Stimulated activated CD8-positive, alpha-beta memory T cell treated with anti-CD3 and anti-CD28 coated beads, Interleukin-7, amount 100 ng/mL, for 1 hour (primary cell): ENCODE results near the gene TOPAZ1.

Experiments used
- DNase-seq, 2 donors: peaks; one replicate each; pipeline ENCODE4 v3.0.0-alpha.2; 2020; ENCODE audit warnings: low read depth in 2 of 2

The TOPAZ1 gene

DNA sequence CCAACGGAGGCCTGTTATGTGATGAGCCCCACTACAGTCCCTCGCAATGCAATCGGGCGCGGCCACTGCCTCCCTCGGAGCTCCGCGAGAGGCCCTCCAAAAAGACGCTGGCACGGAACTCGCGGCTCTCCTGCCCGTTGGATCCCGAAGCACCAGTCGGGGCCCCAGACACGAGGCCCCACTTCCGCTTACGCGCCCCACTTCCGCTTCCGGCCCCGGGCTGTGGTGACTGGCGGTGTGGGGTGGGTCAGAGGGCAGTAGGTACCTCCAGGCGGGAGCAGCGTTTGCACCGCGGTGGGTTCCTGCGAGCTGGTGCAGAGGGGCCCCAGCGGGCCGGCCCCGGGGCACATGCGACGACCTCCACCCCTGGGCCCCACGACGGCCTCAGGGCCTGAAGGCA is at the start of gene TOPAZ1:
Gene TOPAZ1, plus strand, starts transcription at position 181 of the 400 bp plus-strand sequence. Its CDS starts 168 bp downstream, at position 349.
- no peak for DNase-seq

DNA sequence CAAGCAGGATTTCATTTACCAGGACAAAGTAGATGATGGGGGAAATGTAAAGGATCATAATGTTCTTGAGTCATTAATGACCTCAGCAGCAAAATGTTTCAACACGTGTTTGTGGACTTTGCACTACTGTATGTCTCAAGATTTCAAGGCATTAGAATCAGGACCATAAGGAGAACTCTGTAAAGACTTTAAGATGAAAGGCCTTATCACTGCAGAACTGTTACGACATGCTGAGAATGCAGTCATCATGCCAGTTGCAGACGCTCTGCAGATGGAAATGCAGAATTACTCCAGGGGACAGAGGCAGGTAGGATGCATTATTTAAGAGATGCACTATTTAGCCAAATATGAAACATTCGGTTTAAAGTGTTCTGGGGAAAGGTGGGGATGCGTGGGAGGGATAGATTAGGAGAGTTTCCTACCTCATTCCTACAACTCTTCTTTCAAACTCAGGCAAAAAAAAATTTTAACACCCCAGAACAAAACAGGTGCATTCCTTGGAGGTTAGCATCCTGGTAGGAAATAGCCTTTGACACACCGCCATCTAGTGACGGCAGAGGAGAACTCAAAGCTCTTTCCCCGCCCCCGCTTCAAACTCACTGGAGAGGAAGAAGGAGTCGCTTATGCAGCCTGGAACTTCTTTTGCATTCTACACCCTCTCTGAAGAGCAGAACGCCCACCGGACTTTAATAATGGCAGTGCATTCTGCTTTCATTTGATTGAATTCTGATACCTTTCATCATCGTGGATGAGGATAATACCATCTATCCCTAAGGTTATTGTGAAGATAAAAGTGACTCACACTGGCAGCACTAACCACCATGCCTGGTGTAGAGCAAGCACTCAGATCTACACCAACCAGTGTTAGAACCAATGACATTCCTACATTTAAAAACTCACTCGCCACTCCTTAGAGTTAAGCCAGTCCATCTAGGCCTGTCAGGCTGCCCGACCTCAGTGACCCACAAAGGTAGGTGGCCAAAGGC is 43.1 kb upstream of the TOPAZ1 start:
- peak; percentile 39 to 44 for DNase-seq

DNA sequence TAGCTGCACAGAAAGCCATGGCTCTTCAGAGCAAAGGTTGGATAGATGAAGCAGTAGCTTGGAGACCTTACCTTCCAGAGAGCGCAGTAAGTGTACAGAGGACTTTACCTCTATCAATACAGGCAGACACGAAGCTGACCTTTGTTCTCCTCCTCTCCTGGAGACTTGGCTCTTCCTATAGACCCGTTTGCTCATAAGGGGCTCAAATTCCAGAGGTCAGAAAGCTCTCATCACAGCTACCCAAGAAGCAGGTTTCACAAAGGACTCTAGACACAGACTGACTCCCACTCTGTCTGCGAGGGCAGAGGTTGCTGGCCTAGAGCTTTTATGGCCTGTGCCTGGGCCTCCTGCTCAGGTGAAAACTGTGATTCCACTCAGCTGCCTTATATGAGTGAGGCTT is 35.4 kb upstream of the TOPAZ1 start:
- DNase-seq: no peak

DNA sequence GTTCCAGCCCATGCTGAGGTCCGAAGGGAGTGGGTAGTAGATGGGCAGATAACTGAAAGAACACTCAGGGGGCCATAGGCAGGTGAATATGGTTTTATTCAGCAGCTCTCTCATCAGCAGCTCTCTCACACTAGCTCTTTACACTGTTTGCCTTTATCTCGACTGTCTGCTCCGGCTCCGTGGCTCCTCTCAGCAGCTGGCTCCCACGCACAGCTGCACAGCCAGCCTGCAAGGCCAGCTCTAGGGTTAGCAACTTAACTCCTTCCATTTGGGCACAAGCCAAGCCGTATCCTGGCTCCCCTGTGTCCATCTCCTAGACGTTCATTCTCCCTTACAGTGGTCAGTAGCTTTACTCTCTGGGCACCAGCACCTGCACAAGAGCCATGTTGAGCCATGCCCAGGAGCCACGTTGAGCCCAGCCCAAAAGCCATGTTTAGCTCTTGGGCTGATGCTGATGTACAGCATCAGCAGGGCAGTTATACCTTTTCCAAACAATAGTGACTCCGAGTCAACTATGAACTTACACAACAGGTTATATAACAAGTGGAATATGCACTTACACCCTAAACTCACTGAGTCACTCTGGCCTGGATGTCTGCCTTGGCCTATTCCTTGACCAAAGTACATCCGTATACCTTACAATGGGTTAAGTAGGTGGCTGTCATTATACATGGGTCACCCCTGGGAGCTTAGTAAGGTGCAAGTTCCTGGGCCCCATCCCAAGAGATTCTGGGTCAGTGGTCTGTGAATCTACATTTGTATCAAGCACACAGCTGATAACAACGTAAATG is 34.6 kb upstream of the TOPAZ1 start:
- DNase-seq: no peak

DNA sequence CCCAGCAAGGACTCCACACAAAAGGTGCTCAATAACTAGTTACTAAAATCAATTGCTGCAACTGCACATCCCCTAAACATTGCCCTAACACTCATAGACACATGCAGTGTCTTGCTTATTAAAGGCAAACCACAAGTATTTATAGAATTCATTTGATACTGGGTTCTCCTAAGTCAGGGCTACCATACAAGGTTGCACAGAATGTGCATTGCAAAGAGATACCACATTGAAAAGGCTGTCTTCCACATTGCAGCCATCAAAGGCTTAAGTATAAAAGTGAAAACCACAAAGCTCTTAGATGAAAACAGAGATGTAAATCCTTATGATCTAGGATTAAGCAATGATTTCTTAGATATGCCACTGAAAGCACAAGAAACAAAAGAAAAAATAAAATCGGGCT is 33.6 kb upstream of the TOPAZ1 start:
- DNase-seq: no peak

DNA sequence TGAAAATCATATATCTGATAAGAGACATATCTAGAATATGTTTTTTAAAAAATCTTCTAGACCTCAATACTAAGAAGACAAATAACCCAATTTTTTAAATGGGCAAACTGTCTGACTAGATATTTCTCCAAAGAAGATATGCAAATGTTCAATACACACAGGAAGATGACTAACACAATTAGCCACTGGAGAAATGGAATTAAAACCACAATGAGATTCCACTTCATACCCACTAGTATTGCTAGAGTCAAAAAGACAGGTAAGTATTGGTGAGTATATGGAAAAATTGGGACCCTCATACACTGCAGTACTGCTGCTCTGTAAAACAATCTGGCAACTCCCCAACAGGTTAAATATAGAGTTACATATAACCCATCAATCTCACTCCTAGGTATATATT is 33.1 kb upstream of the TOPAZ1 start:
- no peak for DNase-seq

DNA sequence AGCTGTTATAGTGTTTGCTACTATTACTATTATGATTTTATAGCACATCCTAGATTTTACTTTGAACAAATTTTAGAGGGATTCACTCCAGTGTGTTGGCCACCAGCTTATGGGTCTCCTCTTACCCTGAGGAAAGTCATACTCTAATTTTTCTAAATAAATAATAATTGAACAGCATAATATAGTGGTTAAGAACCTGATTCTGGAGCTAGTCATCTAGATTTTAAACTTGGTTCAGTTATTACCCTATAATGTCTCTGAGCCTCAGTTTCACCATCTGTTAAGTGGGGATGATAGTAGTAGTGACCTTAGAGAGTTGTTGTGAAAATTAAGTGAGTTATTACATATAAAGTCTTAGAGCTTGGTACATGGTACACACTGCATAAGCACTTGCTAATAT is 30.7 kb upstream of the TOPAZ1 start:
- no peak for DNase-seq

DNA sequence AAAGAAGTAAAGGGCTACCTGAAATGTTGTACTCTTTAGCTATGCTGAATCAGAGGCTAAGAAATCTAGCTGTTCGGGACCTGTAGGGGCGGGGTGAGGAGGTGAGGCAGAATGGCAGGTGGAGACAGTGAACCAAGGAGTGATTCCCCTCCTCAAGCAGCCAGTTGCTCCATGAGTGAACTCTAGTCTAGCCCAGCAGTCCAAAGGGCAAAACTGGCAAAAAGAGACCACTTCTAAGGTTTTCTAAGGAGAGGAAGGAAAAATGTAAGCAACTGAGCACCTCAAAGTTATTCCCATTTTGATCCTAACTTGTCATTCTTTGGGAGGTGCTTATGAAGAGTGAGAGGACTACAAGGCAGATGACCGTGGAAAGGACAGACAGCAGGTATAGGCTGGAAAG is 19.3 kb upstream of the TOPAZ1 start:
- no peak for DNase-seq

DNA sequence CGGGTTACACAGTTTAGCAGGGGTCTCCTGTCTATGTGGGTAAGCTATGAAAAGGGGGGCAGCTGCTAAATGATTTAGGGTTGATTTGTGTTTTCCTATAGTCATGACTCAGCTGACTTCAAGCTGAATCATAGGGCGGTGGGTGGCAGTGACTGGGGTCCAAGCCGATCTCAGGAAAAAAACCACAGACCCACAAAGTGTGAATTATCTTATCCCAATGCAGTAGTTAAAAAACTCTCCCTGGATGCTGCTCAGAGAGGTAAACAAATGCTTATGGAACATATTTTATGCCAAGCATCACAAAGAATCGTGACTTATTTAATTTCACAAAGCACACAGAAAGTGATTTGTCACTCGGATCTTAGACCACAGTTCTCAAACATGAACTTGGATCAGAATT is 18.4 kb upstream of the TOPAZ1 start:
- DNase-seq: no peak

DNA sequence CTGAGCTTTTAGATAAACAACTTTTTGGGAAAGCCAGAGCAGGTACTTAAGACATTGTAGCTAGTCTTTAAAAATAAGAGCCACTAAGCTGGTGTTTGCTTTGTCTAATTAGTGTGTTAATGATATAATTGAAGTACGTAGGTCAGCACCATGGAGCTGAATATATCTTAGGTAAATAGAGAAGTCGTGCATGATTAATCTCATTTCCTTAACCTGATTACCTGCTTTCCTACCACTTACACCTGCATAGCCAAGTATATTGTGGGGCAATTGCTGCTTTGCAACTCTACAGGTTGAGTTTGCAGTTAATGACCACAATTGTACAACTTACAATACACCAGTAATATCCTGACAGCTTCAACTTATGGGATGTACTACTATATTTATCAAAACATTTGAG is 17.6 kb upstream of the TOPAZ1 start:
- DNase-seq: no peak

DNA sequence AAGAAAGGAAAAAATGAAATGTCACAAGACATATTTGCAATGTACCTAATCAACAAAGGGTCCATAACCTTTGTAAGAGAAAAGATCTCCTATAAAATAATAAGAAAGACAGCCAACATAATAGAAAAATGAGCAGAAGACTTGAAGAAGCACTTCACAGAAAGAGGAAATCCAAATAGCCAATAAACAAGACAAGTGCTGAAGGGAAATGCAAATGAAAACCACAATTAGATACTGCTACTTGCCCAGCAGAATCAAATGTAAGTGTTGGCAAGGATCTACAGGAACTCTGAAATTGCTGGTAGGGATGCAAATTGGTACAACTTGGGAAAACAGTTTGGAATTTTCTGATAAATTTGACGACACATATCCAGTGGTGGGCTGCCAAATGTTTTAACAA is 15.1 kb upstream of the TOPAZ1 start:
- no peak for DNase-seq

DNA sequence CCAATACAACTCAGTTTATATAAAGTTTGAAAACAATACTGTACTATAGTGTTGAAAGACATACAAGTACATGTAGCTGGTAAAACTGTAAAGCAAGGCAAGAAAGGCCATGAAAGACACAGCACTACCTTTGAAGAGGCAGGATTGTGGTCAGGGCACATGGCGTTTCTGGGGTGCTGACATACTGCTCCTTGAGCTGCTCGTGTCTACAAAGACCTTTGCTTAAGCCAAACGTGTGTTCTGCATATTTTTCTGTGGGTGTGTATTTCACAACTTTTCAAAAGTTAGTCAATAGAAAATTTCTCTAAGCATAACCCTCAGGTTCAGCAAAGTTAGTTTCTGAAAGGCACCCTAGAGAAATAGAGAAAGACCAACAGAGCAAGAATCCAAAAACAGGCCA is 14.1 kb upstream of the TOPAZ1 start:
- no peak for DNase-seq

DNA sequence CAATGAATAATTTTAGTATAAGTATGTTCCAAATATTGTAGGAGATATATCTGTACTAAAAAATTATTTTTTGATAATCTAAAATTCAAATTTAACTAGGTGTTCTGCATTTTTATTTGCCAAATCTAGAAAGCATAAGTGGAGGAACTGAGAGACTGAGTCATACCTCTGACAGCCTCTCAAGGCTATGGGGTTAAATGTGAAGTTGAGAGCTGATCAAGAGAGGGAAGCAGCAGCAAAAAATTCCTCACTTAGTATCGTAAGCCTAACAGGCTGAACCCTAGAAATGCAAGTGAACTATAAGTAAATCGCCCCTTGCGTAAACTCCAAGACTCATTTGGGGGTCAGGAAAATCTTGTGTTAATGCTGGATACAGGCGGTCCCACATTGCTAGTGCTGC is 12.8 kb upstream of the TOPAZ1 start:
- DNase-seq: no peak

DNA sequence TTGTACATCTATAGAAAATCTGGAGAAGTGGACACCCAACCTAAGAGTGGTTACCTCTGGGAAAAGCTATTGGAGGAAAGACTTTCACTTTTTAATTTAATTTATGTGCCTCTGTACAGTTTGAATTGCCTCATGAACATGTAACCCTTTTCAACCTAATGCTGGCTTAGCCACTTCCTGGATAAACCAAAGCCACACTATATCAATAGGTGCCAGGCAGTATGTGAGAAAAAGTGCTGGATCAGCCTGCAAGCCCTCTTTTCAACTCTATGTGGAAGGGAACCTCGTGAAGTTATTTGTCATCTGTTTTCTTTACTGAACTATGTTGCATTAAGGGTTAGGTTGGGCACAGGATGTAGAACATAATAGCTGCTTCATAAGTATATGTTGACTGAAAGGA is 9.3 kb upstream of the TOPAZ1 start:
- DNase-seq: no peak

DNA sequence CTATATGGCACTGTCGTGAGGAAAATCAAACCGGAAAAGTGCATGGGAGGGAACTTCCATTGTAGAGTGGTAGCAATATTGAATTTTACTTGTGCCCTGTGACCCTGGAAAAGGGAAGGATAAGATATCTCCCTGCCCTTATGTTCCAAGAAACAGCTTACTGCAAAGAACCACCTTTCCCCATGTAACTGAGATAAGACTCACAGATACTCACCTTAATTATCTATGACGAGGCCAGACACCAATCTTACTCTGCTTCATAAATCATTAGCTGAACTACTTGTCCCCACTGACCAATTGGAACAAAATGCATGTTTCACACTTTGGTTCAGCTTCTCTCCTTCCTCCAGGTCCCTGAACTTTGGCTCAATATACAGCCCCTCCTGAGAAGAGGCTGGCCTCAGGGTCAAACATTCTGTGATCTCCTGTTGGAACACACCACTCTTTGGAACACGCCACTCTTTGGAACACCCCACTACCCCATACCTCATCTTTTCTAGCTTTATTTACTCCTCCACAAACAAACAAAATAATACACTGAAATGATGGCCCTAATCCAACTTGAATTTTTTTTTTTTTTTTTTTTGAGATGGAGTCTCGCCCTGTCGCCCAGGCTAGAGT is 6.9 kb upstream of the TOPAZ1 start:
- no peak for DNase-seq

DNA sequence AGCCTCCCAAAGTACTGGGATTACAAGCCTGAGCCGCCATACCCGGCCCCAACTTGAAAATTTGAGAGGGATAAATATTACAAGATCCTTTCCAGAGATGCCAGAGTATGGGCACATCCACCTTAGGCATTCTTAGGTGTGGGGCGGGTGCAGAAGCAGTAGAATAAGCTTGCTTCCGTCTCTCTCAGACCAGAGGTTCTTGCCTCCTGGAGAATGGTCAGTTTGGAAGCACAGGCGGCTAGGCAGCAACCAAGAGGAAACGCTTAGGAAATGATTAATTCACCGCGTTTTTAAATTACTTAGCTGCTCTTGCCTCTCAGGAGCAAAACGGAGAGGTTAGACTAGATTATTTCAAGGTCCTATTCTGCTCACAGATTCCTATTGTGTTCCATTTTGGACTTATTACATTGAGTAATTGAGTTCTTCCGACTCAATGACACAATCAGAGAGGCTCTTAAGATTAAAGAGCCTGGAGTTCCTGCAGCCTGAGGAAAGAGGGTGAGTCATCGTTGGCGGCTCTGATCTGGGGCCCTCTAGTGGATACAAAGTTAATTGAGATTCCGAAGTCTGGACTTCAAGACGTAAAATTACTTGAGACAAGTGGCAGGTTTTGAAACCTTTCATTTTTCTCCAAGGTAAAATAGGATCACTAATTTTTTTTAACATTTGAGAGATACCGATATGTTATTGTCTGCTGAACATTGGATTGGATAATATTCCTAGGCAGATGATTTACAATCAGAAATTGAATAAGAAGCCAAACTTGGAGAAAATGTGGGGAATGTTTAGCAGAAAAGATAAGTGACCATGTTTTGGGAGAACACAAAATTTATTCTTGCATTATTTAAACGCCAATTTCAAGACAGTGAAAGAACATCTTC is 5.8 kb upstream of the TOPAZ1 start:
- peak; percentile 4 to 14 for DNase-seq

DNA sequence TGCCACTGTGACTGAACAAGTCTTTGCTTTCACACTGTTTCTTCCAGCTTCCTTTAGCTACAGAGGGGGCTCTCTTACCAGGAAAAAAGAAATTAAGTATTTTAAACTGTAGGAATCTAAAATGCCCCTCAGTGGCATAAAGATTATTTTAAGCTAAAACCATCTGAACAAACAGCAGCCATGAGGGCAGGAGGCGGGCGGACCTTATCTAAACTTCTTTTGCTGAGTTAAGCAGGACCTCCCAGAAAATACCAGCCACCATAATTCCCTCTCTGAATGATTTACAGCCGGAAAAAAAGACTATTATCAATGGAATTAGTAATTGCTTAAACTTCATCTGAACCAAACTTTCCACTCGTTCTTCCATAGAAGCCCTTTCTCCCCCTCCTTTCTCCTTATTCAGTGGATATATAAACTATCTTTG is 5.2 kb upstream of the TOPAZ1 start:
- DNase-seq: no peak

DNA sequence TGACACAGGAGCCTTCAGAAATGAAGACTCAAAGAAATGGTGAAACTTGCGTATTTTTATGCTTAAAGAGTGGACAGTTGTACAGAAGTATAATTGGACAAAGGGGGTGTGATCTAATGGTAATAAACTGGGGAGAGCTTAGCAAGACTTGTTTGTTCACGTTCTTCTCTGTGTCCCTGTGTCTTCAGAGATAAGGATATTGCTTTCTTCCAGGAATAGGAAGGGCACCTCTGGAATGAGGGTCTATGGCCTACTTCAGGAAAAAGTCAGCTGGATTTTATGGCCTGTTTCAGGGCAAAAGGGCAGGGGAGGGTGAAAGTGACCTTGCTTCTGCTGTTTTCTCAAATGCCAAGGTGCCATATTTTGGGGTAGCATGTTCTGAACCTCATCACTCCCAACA is 4.5 kb upstream of the TOPAZ1 start:
- no peak for DNase-seq

DNA sequence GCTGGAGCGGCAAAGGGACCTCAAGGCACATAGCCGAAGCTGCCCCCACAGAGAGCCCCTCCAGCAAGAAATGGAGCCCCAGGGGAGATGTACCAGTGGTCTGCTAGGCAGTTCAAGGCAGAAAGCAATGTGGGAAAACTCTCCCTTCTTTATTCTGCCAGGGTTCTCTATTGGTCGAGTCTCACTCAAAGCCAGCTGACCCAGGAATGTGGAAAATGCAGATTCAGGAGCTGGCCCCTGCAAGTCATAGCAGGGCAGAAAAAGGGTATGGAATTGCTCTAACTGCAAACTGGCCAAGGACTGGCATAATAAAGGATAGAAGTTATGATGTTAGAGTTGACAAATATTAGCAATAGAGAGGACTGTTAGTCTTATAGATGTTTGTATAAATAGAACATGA is 4.0 kb upstream of the TOPAZ1 start:
- DNase-seq: no peak

DNA sequence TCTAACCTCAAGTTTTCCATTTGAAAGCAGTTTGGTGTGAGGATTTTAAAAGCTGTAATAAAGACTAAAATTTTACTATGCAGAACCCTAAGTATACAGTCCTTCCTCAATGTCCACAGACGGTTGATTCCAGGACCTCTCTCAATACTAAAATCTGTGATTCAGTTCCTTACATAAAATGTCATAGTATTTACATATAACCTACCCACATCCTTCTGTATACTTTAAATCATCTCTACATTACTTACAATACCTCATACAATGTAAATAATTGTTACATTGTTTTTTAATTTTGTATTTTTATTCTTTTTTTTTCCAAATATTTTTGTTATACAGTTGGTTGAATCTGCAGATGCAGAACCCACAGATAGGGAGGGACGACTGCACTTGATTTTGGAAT is 2.8 kb upstream of the TOPAZ1 start:
- no peak for DNase-seq

DNA sequence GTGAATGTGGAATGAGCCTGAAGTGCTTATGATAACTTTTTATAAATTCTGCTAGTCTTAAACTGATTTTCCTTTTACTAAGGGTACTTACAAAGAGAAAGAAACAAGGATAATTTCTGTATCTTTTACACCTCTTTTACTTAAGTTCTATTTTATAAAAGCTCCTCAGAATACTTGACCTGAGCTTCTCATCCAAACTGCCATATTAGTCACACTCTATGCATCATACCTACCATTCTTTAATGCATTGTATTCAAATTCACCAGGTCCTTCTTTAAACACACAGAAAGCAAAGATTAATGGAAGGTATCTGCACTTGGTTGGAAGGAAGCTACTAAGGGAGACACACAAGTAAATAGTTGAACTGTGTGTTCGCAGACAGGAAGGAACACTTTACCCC is 1.6 kb upstream of the TOPAZ1 start:
- no peak for DNase-seq
